Vagina (tissue), 2 donors: ENCODE data around the gene C1orf174. TPM values are rescaled to one million over a fixed set of nuclear protein-coding genes. Genes with fewer than 3 reads are reported as not detected.

Source experiments
- DNase-seq, 2 donors: peaks; one replicate each; pipeline ENCODE4 v3.0.0-alpha.2; 2017; ENCODE audit errors: extremely low spot score in 2 of 2
- H3K27ac ChIP-seq: fragments of 200-600 bp; sonication (generic); one replicate; pipeline ENCODE4 v1.5.1; 2019
- H3K27me3 ChIP-seq: fragments of 200-600 bp; sonication (generic); one replicate; pipeline ENCODE4 v1.5.1; 2019
- H3K36me3 ChIP-seq, 2 donors: fragments of 200-600 bp; sonication (generic); one replicate each; pipeline ENCODE4 v1.5.1; 2017 to 2019
- H3K4me1 ChIP-seq: fragments of 200-600 bp; sonication (generic); one replicate; pipeline ENCODE4 v1.5.1; 2019
- H3K4me3 ChIP-seq, 2 donors: fragments of 200-600 bp; sonication (generic); 1 replicate in 1 of 2; 2 replicates in 1 of 2; pipeline ENCODE4 v1.5.1; 2016 to 2019
- H3K9me3 ChIP-seq: fragments of 200-600 bp; sonication (generic); one replicate; pipeline ENCODE4 v1.5.1; 2019
- POLR2A ChIP-seq, 2 donors: fragments of 450-650 bp; IDR thresholded peaks; one replicate each; pipeline ENCODE4 v1.6.1; 2017; ENCODE audit warnings: antibody characterized with exemption in 2 of 2, mild to moderate bottlenecking in 2 of 2, moderate library complexity in 2 of 2
- POLR2AphosphoS5 ChIP-seq, 2 donors: sonication (generic); formaldehyde crosslinking; IDR thresholded peaks; one replicate each; pipeline ENCODE4 v1.9.0; 2017; ENCODE audit warnings: antibody characterized with exemption in 2 of 2, mild to moderate bottlenecking in 2 of 2, low read depth in 1 of 2; ENCODE audit not compliant: insufficient read depth in 1 of 2
- intact Hi-C: fragments of 100-400 bp; cut with DNase I; formaldehyde crosslinking; loops from one replicate; pipeline ENCODE4 v1.15.1; 2023
- total RNA-seq: library from RNA; depleted of rRNA; stranded (reverse); fragments of >200 nt; gene quantifications from one replicate; pipeline ENCODE4 v1.2.3, GENCODE V29; 2016
- TF ChIP-seq, protein P1 (sequence below), 3 experiments: fragments of 450-650 bp in 2 of 3; fragments of 200-600 bp in 1 of 3; sonication (generic) in 1 of 3; IDR thresholded peaks; one replicate each; pipeline ENCODE4 v1.5.1; 2017 to 2019; ENCODE audit warnings: antibody characterized with exemption in 3 of 3, mild to moderate bottlenecking in 2 of 3, moderate library complexity in 2 of 3

Gene C1orf174
- 19.4 TPM for total RNA-seq

DNA sequence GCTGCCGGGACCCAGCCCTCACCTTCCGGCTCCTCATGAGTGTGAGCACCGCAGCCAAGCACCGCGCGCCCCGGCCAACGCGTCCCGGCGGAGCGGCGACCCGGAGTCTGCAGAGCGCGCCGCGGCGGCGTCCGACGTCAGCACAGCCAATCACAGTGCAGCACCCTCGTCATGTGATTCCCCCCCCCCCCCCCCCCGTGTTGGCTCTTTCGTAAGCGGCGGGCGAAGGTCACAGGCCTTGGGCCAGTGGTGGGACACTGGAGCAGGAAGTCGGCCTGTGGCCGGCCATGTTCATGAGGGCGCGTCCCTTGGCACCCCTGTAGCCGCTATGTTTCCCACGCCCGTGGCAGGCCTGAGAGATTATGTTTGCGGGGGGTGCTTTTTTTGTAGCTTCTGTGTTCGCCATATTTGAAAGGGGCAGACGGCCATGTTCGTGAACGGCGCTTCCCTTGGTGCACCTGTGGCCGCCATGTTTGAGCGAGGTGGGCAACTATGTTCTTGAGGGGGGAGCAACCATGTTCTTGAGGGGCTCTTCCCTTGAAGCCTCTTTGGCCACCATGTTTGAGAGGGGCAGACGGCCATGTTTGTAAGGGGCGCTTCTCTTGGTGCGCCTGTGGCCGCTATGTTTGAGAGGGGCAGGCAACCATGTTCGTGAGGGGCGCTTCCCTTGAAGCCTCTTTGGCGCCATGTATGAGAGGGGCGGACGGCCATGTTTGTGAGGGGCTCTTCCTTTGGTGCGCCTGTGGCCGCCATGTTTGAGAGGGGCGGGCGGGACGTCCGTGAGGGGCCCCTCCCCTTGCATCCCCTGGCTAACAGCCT is at the start of gene C1orf174:
Gene C1orf174 (minus strand): TSS at position 123 of the 819 bp plus-strand sequence. CDS start 86 bp downstream, at position 37.
- peak in 1 of 2 donors; percentile 100 for DNase-seq
- Histone ChIP-seq H3K4me3 (peak within 1 kb of the TSS; percentile 87 to 95), H3K9me3 (peaks cover 7% of the 10 kb centered on the region), H3K27me3 (no peaks in the 10 kb centered on the region), H3K36me3 (peaks cover 0 to 7% of the 10 kb centered on the region in 2 donors), H3K4me1 (peaks cover 11% of the 10 kb centered on the region), H3K27ac (peak within 1 kb of the TSS; percentile 97)
- no peak for TF ChIP-seq POLR2A (IDR thresholded peaks at IDR 0.05)
- peak in 1 of 2 donors; percentile 79 for TF ChIP-seq POLR2AphosphoS5 (IDR thresholded peaks at IDR 0.05; ENCODE audit: insufficient read depth in 1 of 2, low read depth in 1 of 2)
- intact Hi-C loops: no loop called here

DNA sequence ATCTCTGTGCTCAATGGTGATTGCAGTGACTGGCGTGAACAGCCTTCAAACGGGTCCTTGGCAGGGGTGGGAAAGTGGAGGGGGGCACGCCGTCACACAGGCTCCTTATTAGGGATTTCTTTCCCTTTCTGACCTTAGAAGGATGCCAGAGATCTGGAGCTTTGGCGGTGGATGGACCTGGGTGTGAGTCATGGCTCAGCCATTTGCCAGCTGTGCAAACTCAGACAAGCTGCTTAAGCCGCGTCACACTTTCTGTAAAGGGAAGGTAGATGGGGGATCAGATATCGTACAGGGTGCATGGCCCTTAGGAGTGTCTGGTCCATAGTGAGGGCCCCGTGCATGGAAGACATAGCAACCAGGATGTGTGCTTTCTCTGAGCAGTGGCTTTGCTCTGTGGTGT is 48.3 kb upstream of the C1orf174 start:
- no peaks in the 10 kb centered on the region for H3K4me1 ChIP-seq
- intact Hi-C loops: no loop called here
- H3K4me3 ChIP-seq: no peak overlapping the region
- H3K27me3 ChIP-seq: no peaks in the 10 kb centered on the region
- H3K27ac ChIP-seq: no peak overlapping the region
- TF ChIP-seq, protein P1, sequence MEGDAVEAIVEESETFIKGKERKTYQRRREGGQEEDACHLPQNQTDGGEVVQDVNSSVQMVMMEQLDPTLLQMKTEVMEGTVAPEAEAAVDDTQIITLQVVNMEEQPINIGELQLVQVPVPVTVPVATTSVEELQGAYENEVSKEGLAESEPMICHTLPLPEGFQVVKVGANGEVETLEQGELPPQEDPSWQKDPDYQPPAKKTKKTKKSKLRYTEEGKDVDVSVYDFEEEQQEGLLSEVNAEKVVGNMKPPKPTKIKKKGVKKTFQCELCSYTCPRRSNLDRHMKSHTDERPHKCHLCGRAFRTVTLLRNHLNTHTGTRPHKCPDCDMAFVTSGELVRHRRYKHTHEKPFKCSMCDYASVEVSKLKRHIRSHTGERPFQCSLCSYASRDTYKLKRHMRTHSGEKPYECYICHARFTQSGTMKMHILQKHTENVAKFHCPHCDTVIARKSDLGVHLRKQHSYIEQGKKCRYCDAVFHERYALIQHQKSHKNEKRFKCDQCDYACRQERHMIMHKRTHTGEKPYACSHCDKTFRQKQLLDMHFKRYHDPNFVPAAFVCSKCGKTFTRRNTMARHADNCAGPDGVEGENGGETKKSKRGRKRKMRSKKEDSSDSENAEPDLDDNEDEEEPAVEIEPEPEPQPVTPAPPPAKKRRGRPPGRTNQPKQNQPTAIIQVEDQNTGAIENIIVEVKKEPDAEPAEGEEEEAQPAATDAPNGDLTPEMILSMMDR (IDR thresholded peaks at IDR 0.05): no peak
- TF ChIP-seq POLR2AphosphoS5 (IDR thresholded peaks at IDR 0.05; ENCODE audit: insufficient read depth in 1 of 2, low read depth in 1 of 2): no peak
- no peak for TF ChIP-seq POLR2A (IDR thresholded peaks at IDR 0.05)
- H3K36me3 ChIP-seq: no peaks in the 10 kb centered on the region
- H3K9me3 ChIP-seq: no peaks in the 10 kb centered on the region
- DNase-seq: no peak

DNA sequence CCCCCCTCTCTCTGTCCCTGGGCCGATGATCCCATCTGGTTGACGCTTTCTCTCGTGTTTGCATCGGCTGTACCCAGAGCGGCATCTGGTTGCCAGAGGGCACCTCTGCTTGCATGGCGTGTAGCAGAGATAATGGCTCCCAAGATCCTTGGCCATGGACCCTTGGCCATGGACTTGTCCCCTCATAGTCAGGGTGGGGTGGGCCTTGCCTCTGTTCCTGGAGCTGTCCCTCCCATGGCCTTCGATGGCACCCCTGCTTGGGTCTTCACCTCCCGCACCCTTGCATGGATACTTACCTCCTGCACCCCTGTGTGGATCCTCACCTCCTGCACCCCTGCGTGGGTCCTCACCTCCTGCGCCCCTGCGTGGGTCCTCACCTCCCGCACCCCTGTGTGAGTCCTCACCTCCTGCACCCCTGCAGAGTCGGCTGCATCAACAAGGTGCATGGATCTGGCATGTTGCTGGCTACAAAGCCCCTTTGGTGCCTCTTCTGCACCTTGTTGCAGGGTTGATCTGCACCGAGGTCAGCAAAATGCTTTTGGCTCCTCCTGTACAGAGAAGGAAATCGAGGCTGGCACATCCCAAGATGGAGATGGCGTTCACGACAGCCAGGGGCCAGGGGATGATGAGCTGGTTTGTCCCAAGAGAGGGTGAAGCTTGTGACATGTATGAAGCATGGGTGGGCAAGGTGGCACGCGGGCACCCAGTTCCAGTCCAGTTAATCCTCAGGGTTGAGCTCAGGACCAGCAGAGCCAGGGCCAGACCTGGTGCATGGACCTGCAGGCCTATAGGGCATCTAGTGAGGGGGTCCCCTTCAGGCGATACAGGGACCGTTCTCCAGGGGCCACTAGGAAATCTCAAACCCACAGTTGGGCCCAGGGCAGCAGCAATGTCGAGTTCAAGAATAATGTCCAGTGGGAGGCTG is 46.1 kb upstream of the C1orf174 start:
- Histone ChIP-seq H3K36me3 (no peaks in the 10 kb centered on the region), H3K4me1 (no peaks in the 10 kb centered on the region), H3K27me3 (no peaks in the 10 kb centered on the region), H3K27ac (no peak overlapping the region), H3K9me3 (no peaks in the 10 kb centered on the region), H3K4me3 (no peak overlapping the region)
- no peak for DNase-seq
- TF ChIP-seq POLR2A (IDR thresholded peaks at IDR 0.05): no peak
- TF ChIP-seq, protein P1 (IDR thresholded peaks at IDR 0.05): no peak
- no peak for TF ChIP-seq POLR2AphosphoS5 (IDR thresholded peaks at IDR 0.05; ENCODE audit: insufficient read depth in 1 of 2, low read depth in 1 of 2)
- intact Hi-C loops: no loop called here

DNA sequence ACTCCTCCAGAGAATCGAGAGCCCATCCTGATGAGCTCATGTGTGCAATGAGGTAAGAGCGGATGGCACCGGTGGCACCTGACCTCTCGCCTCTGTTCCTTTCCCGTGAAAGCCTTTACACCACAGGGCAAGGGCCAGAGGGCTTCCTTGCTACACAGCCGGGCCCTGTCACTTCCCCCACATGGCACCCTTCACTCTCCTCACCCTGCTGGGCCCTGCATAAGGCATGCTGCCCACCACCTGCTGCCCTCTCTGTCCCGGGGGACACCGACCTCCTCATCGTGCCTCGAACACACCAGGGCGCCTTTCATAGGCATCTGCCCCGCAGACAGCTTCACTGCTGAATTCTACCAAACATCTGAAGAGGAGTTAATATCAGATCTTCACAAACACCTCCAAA is 45.1 kb upstream of the C1orf174 start:
- Histone ChIP-seq H3K27ac (no peak overlapping the region), H3K36me3 (no peaks in the 10 kb centered on the region), H3K27me3 (no peaks in the 10 kb centered on the region), H3K4me1 (no peaks in the 10 kb centered on the region), H3K9me3 (no peaks in the 10 kb centered on the region), H3K4me3 (no peak overlapping the region)
- TF ChIP-seq POLR2AphosphoS5 (IDR thresholded peaks at IDR 0.05; ENCODE audit: insufficient read depth in 1 of 2, low read depth in 1 of 2): no peak
- TF ChIP-seq, protein P1 (IDR thresholded peaks at IDR 0.05): no peak
- TF ChIP-seq POLR2A (IDR thresholded peaks at IDR 0.05): no peak
- no peak for DNase-seq
- intact Hi-C loops: no loop called here

GRCh38 chr1:3944578-3945125 is 44.6 kb upstream of the C1orf174 start:
- intact Hi-C loops: no loop called here
- Histone ChIP-seq H3K27me3 (no peaks in the 10 kb centered on the region), H3K4me3 (no peak overlapping the region), H3K36me3 (no peaks in the 10 kb centered on the region), H3K4me1 (no peaks in the 10 kb centered on the region), H3K9me3 (no peaks in the 10 kb centered on the region), H3K27ac (no peak overlapping the region)
- TF ChIP-seq, protein P1 (IDR thresholded peaks at IDR 0.05): no peak
- TF ChIP-seq POLR2A (IDR thresholded peaks at IDR 0.05) (no peak), POLR2AphosphoS5 (IDR thresholded peaks at IDR 0.05; ENCODE audit: insufficient read depth in 1 of 2, low read depth in 1 of 2) (no peak)
- no peak for DNase-seq
